ENCODE data around the gene DIS3. TPM values are rescaled to one million over a fixed set of nuclear protein-coding genes. Genes with fewer than 3 reads are reported as not detected.
"Not testable (repeated sequence)": the region's sequence is repeated elsewhere in the genome, so short reads cannot be mapped to it uniquely, and the experiment has no call there.

Gene DIS3
- total RNA-seq, 2 donors from 2014 or later, result 32.9 to 36.9 TPM

- no peaks in the 10 kb centered on the region for H3K27me3 ChIP-seq (ENCODE audit: control insufficient read depth, insufficient read depth, low read length, poor library complexity, severe bottlenecking)
- H3K9ac ChIP-seq (ENCODE audit: extremely low read depth, low read length, poor library complexity, severe bottlenecking), result no peak overlapping the region
- peaks cover 10% of the 10 kb centered on the region for H3K4me1 Mint-ChIP-seq
- no peak overlapping the region for H3K4me3 Mint-ChIP-seq
- DNase-seq, result peak; percentile 41
- 43 to 80% methylated on average over 1 of the region's 1 CpG for WGBS, 2 experiments (ENCODE audit: insufficient coverage in 1 of 2, insufficient read length in 1 of 2)
- peak overlapping the region; percentile 59 for H3K27ac Mint-ChIP-seq
- no peaks in the 10 kb centered on the region for H3K9me3 Mint-ChIP-seq
- no peaks in the 10 kb centered on the region for H3K27me3 Mint-ChIP-seq (ENCODE audit: insufficient read depth)
- no peak overlapping the region for H3K4me3 ChIP-seq (ENCODE audit: low read length)
- no peak overlapping the region for H3K27ac ChIP-seq (ENCODE audit: low read depth, low read length)
- H3K9me3 ChIP-seq (ENCODE audit: control insufficient read depth, low read length), result no peaks in the 10 kb centered on the region
- H3K36me3 ChIP-seq (ENCODE audit: control insufficient read depth, insufficient read depth, low read length), result peaks cover 16% of the 10 kb centered on the region
- TF ChIP-seq, protein P1, sequence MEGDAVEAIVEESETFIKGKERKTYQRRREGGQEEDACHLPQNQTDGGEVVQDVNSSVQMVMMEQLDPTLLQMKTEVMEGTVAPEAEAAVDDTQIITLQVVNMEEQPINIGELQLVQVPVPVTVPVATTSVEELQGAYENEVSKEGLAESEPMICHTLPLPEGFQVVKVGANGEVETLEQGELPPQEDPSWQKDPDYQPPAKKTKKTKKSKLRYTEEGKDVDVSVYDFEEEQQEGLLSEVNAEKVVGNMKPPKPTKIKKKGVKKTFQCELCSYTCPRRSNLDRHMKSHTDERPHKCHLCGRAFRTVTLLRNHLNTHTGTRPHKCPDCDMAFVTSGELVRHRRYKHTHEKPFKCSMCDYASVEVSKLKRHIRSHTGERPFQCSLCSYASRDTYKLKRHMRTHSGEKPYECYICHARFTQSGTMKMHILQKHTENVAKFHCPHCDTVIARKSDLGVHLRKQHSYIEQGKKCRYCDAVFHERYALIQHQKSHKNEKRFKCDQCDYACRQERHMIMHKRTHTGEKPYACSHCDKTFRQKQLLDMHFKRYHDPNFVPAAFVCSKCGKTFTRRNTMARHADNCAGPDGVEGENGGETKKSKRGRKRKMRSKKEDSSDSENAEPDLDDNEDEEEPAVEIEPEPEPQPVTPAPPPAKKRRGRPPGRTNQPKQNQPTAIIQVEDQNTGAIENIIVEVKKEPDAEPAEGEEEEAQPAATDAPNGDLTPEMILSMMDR (conservative IDR thresholded peaks at IDR 0.05), result no peak
- H3K4me1 ChIP-seq (ENCODE audit: control insufficient read depth, insufficient read depth, low read length), result no peaks in the 10 kb centered on the region
- H3K36me3 Mint-ChIP-seq (ENCODE audit: low read depth), result peaks cover 15% of the 10 kb centered on the region
Observed at GRCh38 chr13:72820898-72821279, 39.2 kb upstream of the DIS3 start.

GRCh38 chr13:72820156-72820897 is 38.6 kb upstream of the DIS3 start:
- Mint-ChIP-seq H3K9me3 (no peaks in the 10 kb centered on the region), H3K4me3 (no peak overlapping the region), H3K27ac (peak overlapping the region; percentile 59), H3K4me1 (peaks cover 10% of the 10 kb centered on the region), H3K27me3 (ENCODE audit: insufficient read depth) (no peaks in the 10 kb centered on the region), H3K36me3 (ENCODE audit: low read depth) (peaks cover 17% of the 10 kb centered on the region)
- no peak for DNase-seq
- Histone ChIP-seq H3K27ac (ENCODE audit: low read depth, low read length) (no peak overlapping the region), H3K36me3 (ENCODE audit: control insufficient read depth, insufficient read depth, low read length) (peaks cover 16% of the 10 kb centered on the region), H3K4me3 (ENCODE audit: low read length) (no peak overlapping the region), H3K27me3 (ENCODE audit: control insufficient read depth, insufficient read depth, low read length, poor library complexity, severe bottlenecking) (no peaks in the 10 kb centered on the region), H3K9me3 (ENCODE audit: control insufficient read depth, low read length) (no peaks in the 10 kb centered on the region), H3K9ac (ENCODE audit: extremely low read depth, low read length, poor library complexity, severe bottlenecking) (no peak overlapping the region), H3K4me1 (ENCODE audit: control insufficient read depth, insufficient read depth, low read length) (no peaks in the 10 kb centered on the region)
- WGBS, 2 experiments (ENCODE audit: insufficient coverage in 1 of 2, insufficient read length in 1 of 2), result 93 to 95% methylated on average over 4 to 7 of the region's 8 CpGs
- TF ChIP-seq, protein P1 (conservative IDR thresholded peaks at IDR 0.05), result no peak

DNA sequence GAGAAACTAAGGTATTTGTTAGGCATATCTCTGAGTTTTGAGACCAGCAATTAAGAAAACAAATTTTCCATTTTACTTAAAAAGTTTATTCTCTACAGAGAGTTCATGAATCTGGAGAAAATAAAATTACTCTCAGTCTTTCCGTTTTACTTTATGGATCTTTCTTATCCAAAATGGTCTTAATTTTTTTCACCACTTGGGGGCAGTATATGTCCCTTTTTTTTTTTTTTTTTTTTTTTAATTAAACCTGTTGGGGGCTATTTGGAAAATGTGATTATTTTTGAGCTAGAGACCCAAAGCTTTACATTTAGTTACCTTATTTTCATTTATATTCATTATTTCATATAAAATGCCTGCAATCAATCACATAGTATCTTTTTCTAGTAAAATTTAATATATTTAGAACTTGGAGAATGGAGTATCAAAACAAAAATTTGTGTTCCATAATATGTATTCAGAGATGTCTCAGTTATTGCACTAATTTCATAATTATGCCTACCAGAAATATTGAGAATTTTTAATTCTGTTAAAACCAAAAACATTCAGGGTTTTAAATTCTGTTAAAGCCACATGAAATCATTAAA is 27.3 kb upstream of the DIS3 start:
- no peak overlapping the region for H3K9ac ChIP-seq (ENCODE audit: extremely low read depth, low read length, poor library complexity, severe bottlenecking)
- no peak overlapping the region for H3K4me3 ChIP-seq (ENCODE audit: low read length)
- H3K27me3 ChIP-seq (ENCODE audit: control insufficient read depth, insufficient read depth, low read length, poor library complexity, severe bottlenecking), result no peaks in the 10 kb centered on the region
- peaks cover 6% of the 10 kb centered on the region for H3K9me3 ChIP-seq (ENCODE audit: control insufficient read depth, low read length)
- DNase-seq, result no peak
- Mint-ChIP-seq H3K4me1 (peaks cover 5% of the 10 kb centered on the region), H3K27ac (no peak overlapping the region), H3K27me3 (ENCODE audit: insufficient read depth) (no peaks in the 10 kb centered on the region), H3K9me3 (peaks cover 7% of the 10 kb centered on the region), H3K36me3 (ENCODE audit: low read depth) (peaks cover 30% of the 10 kb centered on the region), H3K4me3 (no peak overlapping the region)
- H3K4me1 ChIP-seq (ENCODE audit: control insufficient read depth, insufficient read depth, low read length), result no peaks in the 10 kb centered on the region
- 20 to 45% methylated on average over 1 of the region's 1 CpG for WGBS, 2 experiments (ENCODE audit: insufficient coverage in 1 of 2, insufficient read length in 1 of 2)
- peaks cover 16% of the 10 kb centered on the region for H3K36me3 ChIP-seq (ENCODE audit: control insufficient read depth, insufficient read depth, low read length)
- H3K27ac ChIP-seq (ENCODE audit: low read depth, low read length), result no peak overlapping the region
- TF ChIP-seq, protein P1 (conservative IDR thresholded peaks at IDR 0.05), result peak; percentile 84

GRCh38 chr13:72806514-72806913 is 24.8 kb upstream of the DIS3 start:
- H3K4me1 ChIP-seq (ENCODE audit: control insufficient read depth, insufficient read depth, low read length); H3K9ac ChIP-seq (ENCODE audit: extremely low read depth, low read length, poor library complexity, severe bottlenecking); H3K4me3 ChIP-seq (ENCODE audit: low read length); H3K27ac Mint-ChIP-seq; DNase-seq; H3K27me3 ChIP-seq (ENCODE audit: control insufficient read depth, insufficient read depth, low read length, poor library complexity, severe bottlenecking); H3K9me3 ChIP-seq (ENCODE audit: control insufficient read depth, low read length); H3K9me3 Mint-ChIP-seq; H3K4me3 Mint-ChIP-seq; H3K27me3 Mint-ChIP-seq (ENCODE audit: insufficient read depth); H3K27ac ChIP-seq (ENCODE audit: low read depth, low read length); H3K4me1 Mint-ChIP-seq: not testable (repeated sequence)
- H3K36me3 Mint-ChIP-seq (ENCODE audit: low read depth), result peaks cover 25% of the 10 kb centered on the region
- 100% methylated on average over 1 of the region's 1 CpG; no CpG with 5 or more reads in 1 of the 2 experiments for WGBS, 2 experiments (ENCODE audit: insufficient coverage in 1 of 2, insufficient read length in 1 of 2)
- peaks cover 16% of the 10 kb centered on the region for H3K36me3 ChIP-seq (ENCODE audit: control insufficient read depth, insufficient read depth, low read length)
